OCI-LY3 (cell line): ENCODE results near the gene ADAMTS3.

ENCODE experiments used
- EZH2phosphoT487 ChIP-seq: fragments of 200-600 bp; shearing (Covaris generic); IDR thresholded peaks from 2 replicates; pipeline ENCODE4 v1.6.1; 2018; ENCODE audit warnings: antibody characterized with exemption, mixed run types, low read depth
- TF ChIP-seq, protein P1 (sequence below): fragments of 200-600, 300-600 bp; sonication (generic); IDR thresholded peaks from 2 replicates; pipeline ENCODE4 v1.5.1; 2014; ENCODE audit warnings: antibody characterized with exemption, low read length, low read depth

DNA sequence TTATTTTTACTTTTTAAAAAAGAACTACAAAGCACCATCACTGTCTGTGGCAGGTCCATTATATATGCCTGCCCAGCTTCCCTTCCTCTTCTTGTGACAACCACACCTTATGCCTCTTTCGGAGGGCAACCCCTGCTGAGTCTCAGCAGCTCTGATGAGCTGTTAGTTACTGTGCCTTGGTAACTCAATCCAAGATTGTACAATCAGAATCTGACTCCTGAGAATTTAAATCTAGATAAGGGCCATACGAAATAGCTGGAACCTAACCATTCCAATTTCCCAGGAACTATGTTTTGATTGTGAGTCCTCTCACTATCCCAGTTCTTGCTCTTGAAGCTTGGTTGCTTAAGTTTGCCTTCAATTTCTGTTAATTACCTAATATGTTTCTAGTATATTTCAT is 61.9 kb downstream of the ADAMTS3 start:
- TF ChIP-seq, protein P1, sequence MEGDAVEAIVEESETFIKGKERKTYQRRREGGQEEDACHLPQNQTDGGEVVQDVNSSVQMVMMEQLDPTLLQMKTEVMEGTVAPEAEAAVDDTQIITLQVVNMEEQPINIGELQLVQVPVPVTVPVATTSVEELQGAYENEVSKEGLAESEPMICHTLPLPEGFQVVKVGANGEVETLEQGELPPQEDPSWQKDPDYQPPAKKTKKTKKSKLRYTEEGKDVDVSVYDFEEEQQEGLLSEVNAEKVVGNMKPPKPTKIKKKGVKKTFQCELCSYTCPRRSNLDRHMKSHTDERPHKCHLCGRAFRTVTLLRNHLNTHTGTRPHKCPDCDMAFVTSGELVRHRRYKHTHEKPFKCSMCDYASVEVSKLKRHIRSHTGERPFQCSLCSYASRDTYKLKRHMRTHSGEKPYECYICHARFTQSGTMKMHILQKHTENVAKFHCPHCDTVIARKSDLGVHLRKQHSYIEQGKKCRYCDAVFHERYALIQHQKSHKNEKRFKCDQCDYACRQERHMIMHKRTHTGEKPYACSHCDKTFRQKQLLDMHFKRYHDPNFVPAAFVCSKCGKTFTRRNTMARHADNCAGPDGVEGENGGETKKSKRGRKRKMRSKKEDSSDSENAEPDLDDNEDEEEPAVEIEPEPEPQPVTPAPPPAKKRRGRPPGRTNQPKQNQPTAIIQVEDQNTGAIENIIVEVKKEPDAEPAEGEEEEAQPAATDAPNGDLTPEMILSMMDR: no peak
- no peak for TF ChIP-seq EZH2phosphoT487
